ENCODE results near the gene IL31. TPM values are rescaled to one million over a fixed set of nuclear protein-coding genes. Genes with fewer than 3 reads are reported as not detected.

IL31 gene
- total and polyA plus RNA-seq, 2 of the 4 experiments (the other 2 are of a cell fraction) = not detected

GRCh38 chr12:122194804-122195203 is 20.8 kb upstream of the IL31 start:
- BruUV-seq (replicated peaks) = no TSS peak
- Histone ChIP-seq H4K91ac (ENCODE audit: insufficient read depth, low read depth, low read length) (no peak overlapping the region), H3K4me2 (ENCODE audit: low read depth, low read length) (no peak overlapping the region), H3K27ac (ENCODE audit: insufficient read depth, low read length) (no peak overlapping the region), H3K4ac (ENCODE audit: low read depth, low read length) (no peak overlapping the region), H3K27me3 (ENCODE audit: control insufficient read depth, insufficient read depth, low read length) (no peaks in the 10 kb centered on the region), H3K9ac (ENCODE audit: low read depth, low read length) (no peak overlapping the region), H3K79me1 (ENCODE audit: low read depth in 1 of 2, low read length in 2 of 2) (no peaks in the 10 kb centered on the region), H4K5ac (ENCODE audit: low read depth, low read length) (no peak overlapping the region), H3K4me3 (ENCODE audit: insufficient read depth, low read depth, low read length) (no peak overlapping the region), H2AK5ac (ENCODE audit: low read depth, low read length) (no peak overlapping the region), H3K4me1 (ENCODE audit: control insufficient read depth, insufficient read depth, low read length) (peaks cover 4% of the 10 kb centered on the region), H4K20me1 (ENCODE audit: insufficient read depth, low read length) (no peaks in the 10 kb centered on the region), H3K36me3 (ENCODE audit: control insufficient read depth, insufficient read depth, low read length) (no peaks in the 10 kb centered on the region), H3K23ac (ENCODE audit: low read depth, low read length) (no peak overlapping the region), H3K18ac (ENCODE audit: low read depth, low read length) (no peak overlapping the region), H2BK5ac (ENCODE audit: low read depth, low read length, poor library complexity, severe bottlenecking) (no peak overlapping the region), H3K9me1 (ENCODE audit: insufficient read depth, low read length) (0 out of 2 replicates have a peak, but pooled peaks cover 4% of the 10 kb centered on the region), H3K14ac (replicated peaks; ENCODE audit: low read depth, low read length) (no peak overlapping the region), H2BK15ac (ENCODE audit: low read depth, low read length) (no peak overlapping the region), H2AK9ac (replicated peaks; ENCODE audit: low read depth, low read length, poor library complexity) (no peak overlapping the region), H3K9me3 (ENCODE audit: control insufficient read depth, insufficient read depth, low read length) (peaks cover 2% of the 10 kb centered on the region; the same call in 1 of the 2 replicates), H2BK20ac (ENCODE audit: low read depth, low read length) (no peak overlapping the region), H3K56ac (ENCODE audit: extremely low read depth, insufficient read depth, low read length) (no peak overlapping the region), H4K8ac (ENCODE audit: low read depth in 2 of 2, low read length in 2 of 2) (no peak overlapping the region), H2BK120ac (ENCODE audit: low read depth, low read length) (no peak overlapping the region), H2AFZ (replicated peaks; ENCODE audit: low read length, poor library complexity) (no peak overlapping the region)
- WGBS, 2 experiments (ENCODE audit: extremely low coverage in 2 of 2, insufficient read length in 1 of 2) = no CpG with 5 or more reads among the region's 1 CpG
- ChIA-PET POLR2A (ENCODE audit: unreplicated experiment) (interaction anchor here (0.5 to 0.7 kb wide), 2 partner anchors 9 to 72 kb away, joined by 3 to 9 read pairs; no protein-coding TSS in a partner anchor), CTCF (no interaction called here)
- in situ Hi-C loops (cut with MboI; ENCODE audit: low sequenced_read_pairs) = loop anchor here (5.0 kb wide), 2 partner anchors 63 to 138 kb away; no protein-coding TSS in a partner anchor
- no peak for DNase-seq
- intact Hi-C loops (cut with micrococcal nuclease) = no loop called here
- dilution Hi-C loops (cut with HindIII; ENCODE audit: low sequenced_read_pairs, unreplicated experiment) = no loop called here
- ATAC-seq (ENCODE audit: low read depth) = no peak
- no peak for TF ChIP-seq ELK1 (IDR thresholded peaks at IDR 0.05; ENCODE audit: borderline replicate concordance, low read depth, low read length)
- no peak for TF ChIP-seq USF2 (IDR thresholded peaks at IDR 0.05; ENCODE audit: low read depth, low read length)
- TF ChIP-seq SMC3 (IDR thresholded peaks at IDR 0.05; ENCODE audit: low read depth, low read length) = no peak

Data from IMR-90 (cell line).